OCI-M1 (cell line): ENCODE measurements around the gene CDX1.
A peak's percentile ranks its signal among the peaks of the same experiment; 100 is the strongest.

Source experiments
- DNase-seq: peaks from one replicate; lab custom pipeline; 2025; lab: John Stamatoyannopoulos, UW

CDX1 gene

DNA sequence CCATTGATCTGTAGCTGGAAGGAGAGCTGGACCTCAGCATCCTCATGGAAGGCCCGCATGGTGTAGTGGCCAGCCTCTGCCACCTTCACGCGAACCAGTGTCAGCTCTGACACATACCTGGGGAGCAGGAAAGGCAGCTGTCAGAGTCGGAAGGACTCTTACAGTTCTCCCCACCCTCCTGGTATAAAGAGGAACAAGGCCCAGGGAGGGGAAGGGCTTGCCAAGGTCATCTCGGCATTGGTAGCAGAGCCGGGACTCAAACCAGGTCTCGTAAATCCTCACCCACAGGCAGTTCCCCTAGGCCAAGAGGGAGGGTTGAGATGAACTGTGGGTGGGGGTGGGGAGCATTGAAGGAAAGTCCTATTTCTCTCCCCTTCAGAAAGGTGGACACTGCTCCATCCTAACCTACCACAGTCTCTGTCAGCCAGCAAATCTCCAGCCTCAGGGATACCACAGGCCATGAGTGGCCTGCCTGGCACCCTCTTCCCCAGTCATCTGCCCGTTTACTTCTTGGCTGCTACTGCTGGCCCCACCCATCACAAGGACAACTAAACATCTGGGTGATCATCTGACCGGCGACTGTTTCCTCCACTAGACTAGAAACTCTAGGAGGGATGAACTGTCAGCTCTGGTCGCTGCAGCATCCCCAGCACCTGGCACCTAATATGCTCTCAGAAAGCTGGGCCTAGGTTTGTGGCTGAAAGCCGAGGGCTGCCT is 34.4 kb upstream of the CDX1 start:
- no peak for DNase-seq

DNA sequence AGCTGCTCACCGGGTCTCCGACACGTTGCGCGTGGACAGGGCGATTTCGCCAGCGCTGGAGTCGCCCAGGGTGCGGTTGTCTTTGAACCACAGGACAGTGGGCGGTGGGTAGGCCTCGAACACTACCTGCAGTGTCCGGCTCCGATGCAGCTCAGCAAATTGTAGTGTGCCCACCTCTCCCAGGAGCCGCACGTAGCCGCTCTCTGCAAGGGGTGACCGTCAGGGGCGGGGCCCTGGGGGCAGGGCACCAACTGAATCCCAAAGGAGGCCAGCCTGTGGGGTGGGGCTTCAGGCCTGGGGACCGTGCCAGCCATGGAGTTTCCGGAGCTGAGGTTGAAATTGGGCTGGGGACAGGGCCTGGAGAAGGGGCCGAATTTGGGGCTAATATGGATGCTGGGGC is 33.8 kb upstream of the CDX1 start:
- DNase-seq: no peak

- no peak for DNase-seq
These were observed 32.9 kb upstream of the CDX1 start for GRCh38 chr5:150133581-150134197.

DNA sequence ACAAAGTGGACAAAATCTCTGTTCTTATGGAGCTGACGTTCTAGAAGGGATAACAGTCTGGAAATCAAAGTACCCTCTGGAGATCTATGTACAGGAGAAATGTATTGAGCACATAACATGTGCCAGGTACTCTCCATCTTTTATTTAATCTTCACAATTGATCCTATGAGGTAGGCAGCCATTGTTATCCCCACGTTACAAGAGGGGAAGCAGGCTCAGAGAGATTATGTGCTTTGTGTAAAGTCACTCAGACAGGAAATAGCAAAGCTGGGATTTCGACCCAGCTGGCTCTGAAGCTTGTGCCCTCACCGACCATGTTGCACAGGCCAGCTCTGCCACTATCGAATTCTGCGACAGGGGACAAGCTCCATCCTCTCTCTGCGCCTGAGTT is 32.4 kb upstream of the CDX1 start:
- DNase-seq: no peak

- no peak for DNase-seq
These were observed 30.8 kb upstream of the CDX1 start for GRCh38 chr5:150135557-150136304.

GRCh38 chr5:150136305-150137167 is 30.0 kb upstream of the CDX1 start:
- no peak for DNase-seq

DNA sequence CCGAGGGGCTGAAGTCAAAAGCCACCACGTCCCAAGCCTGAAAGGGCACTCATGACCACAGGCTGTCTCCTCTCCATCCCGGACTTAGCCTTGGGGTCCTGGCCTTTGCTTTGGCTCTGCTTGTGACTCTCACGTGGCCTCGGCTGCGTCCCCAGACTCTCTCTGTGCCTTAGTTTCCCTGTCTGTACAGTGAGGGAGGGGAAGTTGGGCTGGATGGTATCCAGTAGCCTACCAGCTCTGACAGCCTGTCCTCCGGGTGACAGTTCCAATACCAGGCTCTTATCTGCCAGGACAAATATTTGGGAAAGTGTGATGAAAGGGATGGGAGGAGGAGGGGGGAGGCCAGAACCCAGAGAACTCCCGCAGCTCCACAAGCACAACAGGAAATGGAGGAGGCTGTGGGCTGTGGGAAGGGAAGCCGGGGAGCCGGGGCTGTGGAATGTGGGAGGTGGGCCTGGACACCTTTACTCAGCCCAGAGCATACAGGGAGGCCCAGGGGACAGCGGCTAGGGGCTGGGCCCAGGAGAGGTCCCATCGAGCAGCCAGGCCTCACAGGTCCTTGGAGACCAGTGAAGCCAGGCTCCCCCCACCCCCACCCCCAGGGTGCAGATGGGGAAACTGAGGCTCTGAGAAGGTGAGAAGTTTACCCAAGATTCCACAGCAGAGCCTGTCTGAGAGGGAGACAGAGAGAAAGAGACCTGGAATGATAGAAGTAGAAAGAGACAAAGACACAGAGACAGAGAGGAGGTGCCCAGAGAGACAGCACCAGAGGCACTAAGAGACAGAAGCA is 29.2 kb upstream of the CDX1 start:
- no peak for DNase-seq

DNA sequence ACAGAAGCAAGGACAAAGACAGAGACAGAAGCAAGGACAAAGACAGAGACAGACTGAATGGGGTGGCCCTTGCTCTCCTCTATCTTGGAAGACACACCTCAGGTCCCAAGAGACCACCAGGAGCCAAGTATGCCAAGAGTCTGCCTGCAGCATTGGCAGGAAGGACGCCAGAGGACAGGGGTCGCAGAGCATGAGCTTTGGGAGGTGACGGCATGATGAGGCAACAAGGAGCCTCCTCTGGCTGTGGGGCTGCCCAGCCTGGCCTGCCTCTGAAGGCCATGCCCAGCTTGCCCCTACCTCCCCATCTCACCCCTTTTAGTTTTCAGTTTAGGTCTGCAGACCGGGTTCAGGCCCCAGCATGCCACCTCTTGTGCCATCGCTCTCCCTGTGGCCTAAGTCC is 28.6 kb upstream of the CDX1 start:
- DNase-seq: no peak

- no peak for DNase-seq
These were observed 27.9 kb upstream of the CDX1 start for GRCh38 chr5:150138551-150139265.

DNA sequence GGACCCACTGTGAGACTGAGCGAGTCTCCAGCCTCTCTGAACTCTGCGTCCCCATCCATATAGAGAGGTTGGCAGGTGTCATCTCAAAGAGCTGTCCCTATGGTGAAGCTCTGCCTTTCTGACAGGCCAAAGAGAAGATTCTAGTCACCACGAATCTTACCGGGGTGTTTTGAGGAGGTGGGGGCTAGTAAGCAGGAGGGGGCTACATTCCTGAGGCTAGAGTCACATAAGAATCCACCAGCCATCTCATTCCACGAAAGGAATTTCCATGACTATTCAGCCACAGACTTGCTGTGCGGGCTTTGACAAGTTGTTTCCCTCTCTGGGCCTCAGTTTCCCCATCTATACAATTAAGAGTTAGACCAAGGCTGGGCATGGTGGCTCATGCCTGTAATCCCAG is 27.2 kb upstream of the CDX1 start:
- no peak for DNase-seq

- no peak for DNase-seq
These were observed 25.7 kb upstream of the CDX1 start for GRCh38 chr5:150140830-150141229.

GRCh38 chr5:150141544-150142184 is 24.9 kb upstream of the CDX1 start:
- no peak for DNase-seq

GRCh38 chr5:150142185-150142958 is 24.2 kb upstream of the CDX1 start:
- no peak for DNase-seq

DNA sequence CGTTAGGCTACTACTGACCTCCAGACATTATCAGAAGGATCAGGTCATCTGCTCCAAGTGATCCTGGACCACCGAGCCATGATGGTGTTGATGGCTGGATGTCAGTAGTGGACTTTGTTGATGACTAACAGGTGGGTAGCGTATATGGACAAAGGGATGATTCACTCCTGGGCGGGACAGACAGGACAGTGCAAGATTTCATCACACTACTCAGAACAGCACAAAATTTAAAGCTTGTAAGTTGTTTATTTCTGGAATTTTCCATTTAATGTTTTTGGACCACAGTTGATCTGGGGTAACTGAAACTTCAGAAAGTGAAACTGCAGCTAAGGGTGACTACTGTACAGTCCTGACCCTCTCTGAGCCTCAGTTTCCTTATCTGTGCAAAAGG is 23.6 kb upstream of the CDX1 start:
- peak; percentile 48 for DNase-seq

GRCh38 chr5:150143350-150144245 is 23.0 kb upstream of the CDX1 start:
- DNase-seq: no peak

- DNase-seq: no peak
These were observed 22.3 kb upstream of the CDX1 start for GRCh38 chr5:150144246-150144801.

- no peak for DNase-seq
These were observed 21.7 kb upstream of the CDX1 start for GRCh38 chr5:150144879-150145278.

DNA sequence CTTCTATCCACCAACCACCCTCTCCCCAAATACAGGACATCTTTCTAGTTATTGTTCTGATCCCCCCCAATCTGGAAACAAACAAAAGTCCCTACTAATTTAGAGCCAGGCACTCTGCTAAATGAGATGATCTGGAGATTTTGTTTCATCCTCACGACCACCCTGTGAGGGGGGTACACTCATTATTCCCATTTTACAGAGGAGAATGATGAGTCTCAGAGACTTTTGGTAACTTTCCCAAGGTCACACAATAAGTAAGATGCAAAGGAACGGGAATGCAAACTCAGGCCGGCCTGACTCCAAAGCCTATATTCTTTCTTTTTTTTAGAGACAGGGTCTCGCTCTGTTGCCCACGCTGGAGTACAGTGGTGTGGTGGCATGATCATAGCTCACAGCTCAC is 20.3 kb upstream of the CDX1 start:
- no peak for DNase-seq
